NCI-H82 (cell line): Measurements from ENCODE around the gene HIVEP3.

ENCODE experiments used
- DNase-seq: peaks from one replicate; lab custom pipeline; 2025; lab: John Stamatoyannopoulos, UW

HIVEP3 gene

DNA sequence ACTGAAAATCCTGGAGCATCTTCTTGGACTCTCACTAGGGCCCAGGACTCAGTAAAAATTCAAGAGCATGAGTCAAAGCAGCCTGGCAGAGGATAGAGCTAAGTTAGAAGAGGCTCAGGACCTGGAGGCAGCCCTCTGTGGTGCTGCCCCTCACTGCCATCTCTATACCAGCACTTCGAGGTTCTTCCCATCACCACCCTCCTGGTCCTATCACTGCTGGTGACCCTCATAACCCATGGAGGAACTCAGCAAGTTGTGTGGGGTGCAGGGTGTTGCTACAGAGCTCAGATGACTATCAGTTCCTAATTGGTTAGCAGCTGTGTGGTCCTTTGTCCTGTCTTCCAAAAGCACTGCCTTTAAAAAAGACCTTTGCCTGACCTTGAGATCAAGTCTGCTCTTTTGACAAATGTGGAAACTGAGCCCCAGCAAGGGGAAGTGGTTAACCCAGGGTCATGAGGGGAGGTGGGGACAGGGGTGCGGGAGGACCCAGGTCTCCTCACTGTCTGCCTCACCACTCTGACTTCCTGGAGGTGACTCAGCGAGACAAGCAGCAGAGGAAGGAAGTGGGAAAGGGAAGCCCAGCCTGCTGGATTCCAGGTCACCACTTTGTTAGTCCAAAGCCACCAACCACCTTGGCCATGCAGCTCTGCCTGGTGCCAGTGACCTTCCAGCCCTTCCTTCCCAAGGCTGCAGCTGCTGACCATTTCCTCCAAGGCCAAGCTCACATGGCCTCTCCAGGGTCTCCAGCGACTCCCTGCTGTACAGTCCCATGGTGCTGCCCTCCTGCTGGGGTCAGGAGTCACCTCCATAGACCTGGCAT is 234.8 kb downstream of the HIVEP3 start:
- no peak for DNase-seq

DNA sequence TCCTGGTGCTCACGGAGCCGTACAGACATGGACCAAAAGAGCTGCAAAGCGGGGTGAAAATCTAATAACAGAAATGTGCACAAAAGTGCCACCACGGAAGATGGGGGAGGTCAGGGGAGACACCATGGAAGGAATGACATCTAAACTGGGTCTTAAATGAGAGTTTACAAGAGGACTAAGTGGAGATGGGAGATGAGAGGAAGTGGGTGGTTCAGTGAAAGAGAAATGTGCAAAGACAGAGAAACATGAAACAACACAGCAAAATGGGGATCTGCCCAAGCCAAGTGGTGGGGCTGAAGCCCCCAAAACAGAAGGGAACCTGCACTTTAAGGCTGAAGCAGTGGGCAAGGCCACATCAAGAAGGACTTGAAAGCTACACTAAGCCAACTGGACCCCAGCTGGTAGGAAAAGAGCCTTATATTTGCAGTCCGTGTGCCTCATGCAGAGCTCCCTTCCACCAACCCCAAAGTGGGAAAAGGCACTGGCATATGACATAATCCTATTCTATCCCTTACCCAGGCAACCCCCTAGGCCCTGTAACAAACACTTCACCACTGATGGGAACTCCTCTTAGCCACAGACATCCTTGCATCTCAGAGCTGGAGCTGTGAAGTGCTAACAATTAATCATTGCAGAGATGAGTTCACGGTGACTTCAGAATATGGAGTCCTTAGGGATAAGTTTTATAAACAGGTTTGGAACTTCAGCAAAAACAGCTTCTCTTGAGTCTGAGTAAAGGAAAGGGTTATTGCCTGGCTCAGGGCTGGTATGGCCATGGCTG is 235.7 kb downstream of the HIVEP3 start:
- peak; percentile 27 for DNase-seq

- DNase-seq = no peak
Measured at GRCh38 chr1:41682149-41682548, 236.6 kb downstream of the HIVEP3 start.

DNA sequence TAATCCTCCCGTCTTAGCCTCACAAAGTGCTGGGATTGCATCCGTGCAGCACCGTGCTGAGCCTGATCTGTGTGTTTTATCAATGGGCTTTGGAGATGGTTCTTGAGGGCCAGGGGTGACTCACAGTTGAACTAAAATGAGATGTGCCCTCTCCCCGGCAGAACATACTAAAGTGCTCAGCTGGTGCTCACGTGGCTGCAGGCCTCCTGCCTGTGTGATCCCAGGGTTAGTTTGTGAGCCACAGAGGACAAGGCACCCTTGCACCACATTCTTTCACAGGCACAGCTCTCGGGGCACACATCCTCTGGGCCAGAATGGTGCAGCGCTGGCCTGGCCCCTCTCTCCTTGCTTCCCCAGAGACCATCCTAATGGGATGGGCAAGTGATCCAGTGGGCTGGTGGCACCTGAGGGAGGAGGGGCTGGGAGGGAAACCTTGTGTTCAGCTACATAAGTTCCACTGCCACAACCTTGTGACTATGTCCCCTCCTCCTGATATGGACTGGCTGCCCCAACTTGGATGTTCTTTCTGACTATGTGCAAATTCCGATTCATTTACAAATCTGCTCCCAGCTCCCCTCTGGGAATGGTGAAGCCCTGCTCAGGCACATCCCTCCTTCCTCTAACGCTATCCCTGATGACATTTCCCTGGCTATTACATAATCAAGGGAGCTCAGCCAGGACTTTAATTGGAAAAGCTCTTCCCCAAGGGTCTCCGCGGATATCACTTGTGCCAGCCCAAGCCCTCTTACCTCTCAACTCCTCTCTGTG is 237.2 kb downstream of the HIVEP3 start:
- no peak for DNase-seq

- DNase-seq = no peak
Measured at GRCh38 chr1:41679994-41680393, 238.7 kb downstream of the HIVEP3 start.

DNA sequence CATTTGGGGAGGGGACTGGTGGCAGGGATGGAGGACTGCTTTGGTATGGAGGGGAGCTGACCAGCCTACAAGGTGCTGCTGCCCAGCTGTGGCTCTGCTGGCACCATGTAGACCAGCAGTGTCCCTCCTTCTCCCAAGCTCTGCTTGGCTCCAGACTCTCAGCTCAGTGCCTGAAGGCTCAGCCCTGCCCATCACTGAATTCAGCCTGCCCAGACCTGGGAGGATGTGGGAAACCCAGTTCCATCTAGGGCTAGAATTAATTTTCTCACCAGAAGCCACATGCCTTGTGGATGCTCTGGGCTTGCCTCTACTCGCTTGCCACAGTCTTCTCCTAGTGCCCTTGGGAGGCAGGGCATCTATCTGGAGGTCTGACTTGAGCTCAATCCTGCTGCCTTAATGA is 239.2 kb downstream of the HIVEP3 start:
- no peak for DNase-seq

DNA sequence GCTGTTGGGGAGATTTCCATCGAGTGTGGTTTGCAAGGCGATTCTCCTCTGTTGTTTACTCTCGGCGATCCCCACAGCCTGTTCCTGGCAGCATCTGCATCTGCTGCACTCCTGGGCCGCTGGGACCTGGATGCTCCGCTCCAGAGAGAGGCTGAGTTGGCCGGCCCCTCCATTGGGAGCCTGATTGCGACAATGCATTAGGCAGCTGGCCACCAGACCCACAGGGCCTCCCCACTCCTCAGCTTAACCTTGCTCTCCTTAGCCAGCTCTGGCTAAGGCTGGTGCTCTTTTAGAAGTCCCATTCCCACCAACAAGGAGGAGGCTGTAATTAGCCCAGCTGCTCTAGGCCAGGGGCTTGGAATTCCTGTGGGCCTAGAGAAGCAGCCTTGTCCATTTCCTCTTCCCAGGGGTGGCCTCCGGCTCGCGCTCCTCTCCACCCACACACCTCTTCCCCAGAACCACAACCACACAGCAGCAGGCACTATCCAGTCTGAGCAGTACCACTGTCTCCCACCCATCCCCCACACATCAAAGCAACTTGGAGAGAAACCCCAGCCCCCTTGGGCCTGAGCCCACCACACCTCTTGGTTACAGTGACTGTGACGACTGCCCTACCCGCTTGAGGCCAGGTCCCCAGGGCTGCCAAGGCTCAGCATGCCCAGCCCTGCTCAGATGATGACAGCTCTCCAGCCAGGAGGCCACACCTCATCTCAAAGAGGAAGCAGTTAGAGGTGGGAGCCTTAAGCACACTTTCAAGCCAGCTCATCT is 240.4 kb downstream of the HIVEP3 start:
- DNase-seq = no peak

DNA sequence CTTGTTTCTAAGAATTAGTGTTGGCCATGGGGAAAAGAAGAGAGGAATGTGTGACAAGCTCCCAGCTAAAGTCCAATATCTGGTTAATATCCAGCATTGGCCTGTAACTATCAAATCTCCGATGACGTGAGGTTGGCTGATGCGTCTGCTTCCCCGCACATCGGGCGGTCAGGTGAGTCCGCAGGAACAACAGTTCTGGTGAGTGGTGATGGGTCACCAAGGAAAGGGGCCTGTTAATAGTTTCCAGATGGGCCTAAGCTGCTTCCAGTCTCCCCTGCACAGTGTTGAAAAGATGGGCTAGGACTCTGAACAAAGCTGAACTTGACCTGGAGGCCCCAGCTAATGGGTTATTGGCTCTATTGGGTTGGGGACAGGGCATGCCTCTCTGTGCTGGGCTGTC is 241.1 kb downstream of the HIVEP3 start:
- DNase-seq = no peak

DNA sequence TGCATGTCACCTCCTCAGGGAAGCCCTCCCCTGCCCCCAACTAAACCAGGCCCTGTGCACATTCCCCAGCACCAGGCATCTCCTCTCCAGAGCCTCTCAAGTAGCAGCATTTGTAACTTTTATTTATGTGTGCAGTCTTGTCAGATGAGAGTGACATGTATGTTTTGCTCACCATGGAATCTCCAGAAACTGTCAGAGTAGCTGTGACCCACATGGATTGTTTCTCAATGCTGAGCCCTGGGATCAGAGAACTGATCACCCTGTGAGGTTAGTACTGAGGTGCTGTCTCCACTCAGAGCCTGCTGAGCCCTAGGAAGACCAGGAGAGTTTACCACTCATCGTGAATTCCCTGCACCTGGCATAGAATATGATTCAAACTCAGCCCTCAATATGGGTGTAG is 243.3 kb downstream of the HIVEP3 start:
- no peak for DNase-seq

DNA sequence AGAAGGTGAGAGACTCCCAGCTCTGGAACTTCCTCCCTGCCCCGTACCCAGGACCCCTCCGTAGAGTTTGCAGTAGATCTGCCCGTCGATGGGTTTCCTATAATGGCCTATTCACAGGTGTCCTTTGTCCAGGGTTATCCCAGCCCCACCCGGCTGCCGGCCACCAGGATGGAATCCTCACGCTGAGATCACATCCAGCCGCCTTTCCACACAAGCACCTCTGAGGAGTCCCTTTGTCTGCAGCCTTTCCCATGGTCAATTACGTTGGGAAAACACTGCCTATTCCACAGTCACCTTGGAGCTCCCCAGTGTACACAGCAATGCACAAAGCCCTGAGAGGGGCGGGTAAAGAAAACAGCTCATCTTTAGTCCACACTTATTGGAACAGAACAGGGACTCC is 244.2 kb downstream of the HIVEP3 start:
- DNase-seq = no peak

DNA sequence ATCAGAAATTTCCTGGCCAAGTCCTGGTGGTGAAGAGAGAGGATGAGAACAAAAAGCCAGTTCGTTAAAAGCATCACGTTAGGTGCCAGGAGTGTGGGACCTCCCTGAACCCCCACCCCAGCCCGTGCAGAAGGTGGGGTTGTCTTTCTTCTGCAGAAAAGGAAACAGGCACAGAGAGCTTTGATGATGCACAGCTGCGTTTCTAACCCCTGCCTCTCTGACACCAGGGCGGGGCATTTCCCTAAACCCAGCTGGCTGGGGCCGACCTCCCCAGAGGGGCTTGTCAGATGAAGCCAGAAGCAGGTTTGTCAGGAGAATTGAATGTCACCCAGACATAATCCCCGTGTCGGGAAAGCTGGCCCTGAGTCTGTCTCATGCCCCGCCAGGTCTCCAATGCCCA is 244.9 kb downstream of the HIVEP3 start:
- peak; percentile 79 for DNase-seq

GRCh38 chr1:41673378-41673777 is 245.3 kb downstream of the HIVEP3 start:
- DNase-seq = no peak

GRCh38 chr1:41672641-41673361 is 245.9 kb downstream of the HIVEP3 start:
- peak; percentile 34 for DNase-seq

DNA sequence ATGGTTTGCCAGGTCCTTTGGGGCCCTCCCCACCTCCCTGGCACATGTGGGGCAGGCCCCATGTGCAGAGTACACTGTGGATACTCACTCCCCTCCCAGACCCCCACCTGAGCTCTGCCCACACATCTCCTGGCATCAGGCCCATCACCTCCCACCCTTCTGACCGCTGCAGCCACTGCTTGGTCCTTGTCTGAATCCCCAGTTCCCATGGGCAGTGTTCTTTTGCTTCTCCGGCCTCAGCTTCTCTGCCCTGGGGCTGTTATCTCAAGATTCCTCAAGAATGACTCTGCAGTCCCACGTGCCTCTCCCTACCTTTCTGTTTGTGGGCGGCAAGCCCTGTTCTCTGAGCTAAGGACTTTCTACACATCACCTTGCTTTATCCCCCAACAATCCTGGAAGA is 246.5 kb downstream of the HIVEP3 start:
- DNase-seq = no peak

DNA sequence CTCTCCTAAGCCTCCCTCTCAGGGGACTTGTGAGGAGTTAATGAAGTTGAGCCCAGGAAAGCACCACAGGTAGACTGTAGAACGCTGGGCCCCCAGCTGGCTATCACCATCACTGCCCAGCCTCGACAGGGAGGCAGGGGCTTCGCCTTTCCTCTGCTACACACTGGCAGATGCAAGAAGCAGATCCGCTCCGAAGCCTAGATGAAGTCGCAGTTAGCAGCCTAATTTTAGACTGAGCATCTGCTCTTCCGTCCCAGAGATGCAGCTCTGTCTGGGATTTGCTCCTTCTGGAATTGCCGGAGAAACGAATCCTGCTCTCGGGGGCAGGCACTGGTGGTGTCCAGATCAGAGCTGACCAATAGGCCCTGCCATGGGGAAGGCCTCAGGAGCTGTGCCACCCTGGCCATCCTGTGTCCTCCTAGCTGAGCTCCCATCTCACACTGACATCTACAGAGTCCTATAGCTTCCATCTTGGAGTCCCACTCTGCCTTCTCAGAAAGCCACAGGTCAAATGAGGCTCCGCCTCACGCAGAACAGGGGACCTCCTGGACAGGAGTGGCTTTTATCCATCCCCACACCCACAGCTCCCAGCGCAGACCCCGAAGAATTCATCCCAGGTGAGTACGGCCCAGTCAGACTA is 247.5 kb downstream of the HIVEP3 start:
- peak; percentile 58 for DNase-seq

DNA sequence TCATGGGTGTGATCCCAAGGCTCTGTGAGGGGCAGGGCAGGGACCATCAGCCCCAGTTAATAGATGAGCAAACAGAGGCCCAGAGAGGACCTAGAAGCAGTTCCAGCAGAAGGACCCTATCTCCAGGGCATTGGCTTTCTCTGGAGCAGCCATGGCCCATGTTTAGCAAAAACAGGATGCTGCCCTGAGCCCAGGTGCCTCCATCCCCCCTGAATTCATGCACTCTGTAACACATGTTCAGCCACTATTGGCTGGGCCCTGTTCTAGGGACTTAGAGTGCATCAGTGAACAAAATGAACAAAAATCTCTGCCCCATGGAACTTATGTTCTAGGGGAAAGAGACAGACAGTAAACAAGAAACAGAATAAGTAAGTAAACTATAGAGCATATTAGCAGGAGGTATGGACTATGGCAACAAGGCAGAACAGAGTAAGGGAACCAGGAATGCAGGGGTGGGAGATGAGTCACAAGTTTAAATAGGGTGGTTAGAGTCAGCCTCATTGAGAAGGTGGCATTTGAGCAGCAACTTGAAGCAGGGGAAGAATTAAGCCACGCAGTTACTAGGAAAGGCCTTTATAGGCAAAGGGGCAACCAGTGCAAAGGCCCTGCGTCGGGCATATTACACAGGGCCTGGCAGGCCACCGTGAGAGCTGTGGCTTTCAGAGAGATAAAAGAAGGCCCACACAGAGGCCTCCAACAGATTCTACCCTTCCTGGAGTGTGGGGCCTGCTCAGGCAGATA is 248.3 kb downstream of the HIVEP3 start:
- DNase-seq = no peak

DNA sequence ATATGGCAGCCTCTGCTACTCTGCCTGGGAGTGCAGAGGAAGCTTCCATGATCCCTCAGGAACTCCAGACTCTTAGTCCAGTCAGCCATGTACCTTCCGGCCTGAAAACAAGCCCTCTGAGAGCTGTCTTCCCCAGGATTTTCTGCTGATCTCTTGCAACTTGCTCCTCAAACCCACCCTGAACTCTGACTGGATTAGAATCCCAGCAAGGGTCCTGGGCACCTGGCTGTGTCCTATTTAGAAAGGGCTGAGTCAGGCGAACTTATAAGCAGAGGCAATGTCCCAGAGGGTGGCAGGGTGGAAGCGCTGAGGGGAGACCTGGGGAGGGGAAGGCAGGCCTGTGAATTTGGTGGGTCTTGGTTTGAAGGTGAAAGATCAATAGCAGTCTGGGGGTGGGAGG is 249.8 kb downstream of the HIVEP3 start:
- no peak for DNase-seq

GRCh38 chr1:41668054-41668660 is 250.6 kb downstream of the HIVEP3 start:
- no peak for DNase-seq

- peak; percentile 74 for DNase-seq
Measured at GRCh38 chr1:41666981-41667631, 251.6 kb downstream of the HIVEP3 start.
